GM23248 (cell line): ENCODE results near the gene SEL1L3. TPM values are rescaled to one million over a fixed set of nuclear protein-coding genes. Genes with fewer than 3 reads are reported as not detected.

Experiments
- DNase-seq: peaks from one replicate; pipeline ENCODE4 v3.0.0-alpha.2; 2015
- H2AFZ ChIP-seq: fragments of 200-600 bp; sonication (generic); 2 replicates; pipeline ENCODE4 v1.6.1; 2016; ENCODE audit warnings: antibody characterized with exemption
- H3F3A ChIP-seq: fragments of 200-600 bp; sonication (generic); 2 replicates; pipeline ENCODE4 v1.6.1; 2016; ENCODE audit warnings: mild to moderate bottlenecking, antibody characterized with exemption, mixed run types; ENCODE audit not compliant: insufficient read depth
- H3K27ac ChIP-seq: fragments of 200-600 bp; sonication (generic); 2 replicates; pipeline ENCODE4 v1.5.1; 2016; ENCODE audit warnings: mild to moderate bottlenecking
- H3K27me3 ChIP-seq: fragments of 200-600 bp; sonication (generic); replicated peaks from 2 replicates; pipeline ENCODE4 v1.6.1; 2016; ENCODE audit warnings: mild to moderate bottlenecking; ENCODE audit not compliant: insufficient read depth
- H3K36me3 ChIP-seq: fragments of 200-600 bp; sonication (generic); 2 replicates; pipeline ENCODE4 v1.6.1; 2016; ENCODE audit warnings: low read depth, mild to moderate bottlenecking
- H3K4me1 ChIP-seq: fragments of 200-600 bp; sonication (generic); 2 replicates; pipeline ENCODE4 v1.6.1; 2016; ENCODE audit warnings: mild to moderate bottlenecking; ENCODE audit not compliant: insufficient read depth
- H3K4me2 ChIP-seq: fragments of 200-600 bp; sonication (generic); one replicate; pipeline ENCODE4 v1.6.1; 2016; ENCODE audit warnings: mild to moderate bottlenecking; ENCODE audit not compliant: unreplicated experiment
- H3K4me3 ChIP-seq: fragments of 200-600 bp; sonication (generic); 2 replicates; pipeline ENCODE4 v1.5.1; 2016; ENCODE audit warnings: mild to moderate bottlenecking
- H3K79me2 ChIP-seq: fragments of 200-600 bp; sonication (generic); 2 replicates; pipeline ENCODE4 v1.6.1; 2016; ENCODE audit warnings: mild to moderate bottlenecking; ENCODE audit not compliant: insufficient read depth
- H3K9ac ChIP-seq: fragments of 200-600 bp; sonication (generic); 2 replicates; pipeline ENCODE4 v1.6.1; 2016; ENCODE audit warnings: mild to moderate bottlenecking
- H3K9me2 ChIP-seq: fragments of 200-600 bp; sonication (generic); 2 replicates; pipeline ENCODE4 v1.6.1; 2016; ENCODE audit warnings: mixed run types, mild to moderate bottlenecking, moderate library complexity; ENCODE audit not compliant: insufficient read depth
- H3K9me3 ChIP-seq: fragments of 200-600 bp; sonication (generic); one replicate; pipeline ENCODE4 v1.6.1; 2017; ENCODE audit warnings: low read depth
- H4K20me1 ChIP-seq: fragments of 200-600 bp; sonication (generic); 2 replicates; pipeline ENCODE4 v1.6.0; 2016; ENCODE audit not compliant: insufficient read depth
- EZH2 ChIP-seq: fragments of 200-600 bp; sonication (generic); IDR thresholded peaks from 2 replicates; pipeline ENCODE4 v1.6.1; 2018; ENCODE audit warnings: antibody characterized with exemption, mild to moderate bottlenecking; ENCODE audit not compliant: insufficient read depth, poor library complexity, severe bottlenecking
- EZH2phosphoT487 ChIP-seq: fragments of 200-600 bp; sonication (generic); IDR thresholded peaks from 2 replicates; pipeline ENCODE4 v1.6.1; 2018; ENCODE audit warnings: antibody characterized with exemption, moderate library complexity, mild to moderate bottlenecking, low read depth; ENCODE audit not compliant: insufficient read depth
- WGBS, 2 experiments: methylation state at CpG; one replicate each; pipeline ENCODE4 v1.1.6; 2015 to 2017; ENCODE audit warnings: low lambda C conversion rate in 2 of 2, low coverage in 1 of 2; ENCODE audit errors: missing lambda C conversion rate in 2 of 2; 5-methylcytosine and 5-hydroxymethylcytosine counted together
- in situ Hi-C: fragments of 300-500 bp; cut with MboI; formaldehyde crosslinking; loops from 2 replicates; pipeline ENCODE4 v1.15.0; 2020
- polyA plus RNA-seq: library from polyadenylated mRNA; unstranded; fragments of >200 nt; fragmentation: Nextera tagmentation; extraction: Ambion mirVana; gene quantifications from 2 replicates; pipeline ENCODE4 v1.2.1, GENCODE V29; 2016
- total RNA-seq: library from RNA; depleted of rRNA; stranded (reverse); fragments of >200 nt; shearing (Covaris generic); gene quantifications from 2 replicates; pipeline ENCODE4 v1.2.3, GENCODE V29; 2014

The SEL1L3 gene
- total and polyA plus RNA-seq, 2 experiments from 2014 or later = 23.1 to 62.8 TPM

DNA sequence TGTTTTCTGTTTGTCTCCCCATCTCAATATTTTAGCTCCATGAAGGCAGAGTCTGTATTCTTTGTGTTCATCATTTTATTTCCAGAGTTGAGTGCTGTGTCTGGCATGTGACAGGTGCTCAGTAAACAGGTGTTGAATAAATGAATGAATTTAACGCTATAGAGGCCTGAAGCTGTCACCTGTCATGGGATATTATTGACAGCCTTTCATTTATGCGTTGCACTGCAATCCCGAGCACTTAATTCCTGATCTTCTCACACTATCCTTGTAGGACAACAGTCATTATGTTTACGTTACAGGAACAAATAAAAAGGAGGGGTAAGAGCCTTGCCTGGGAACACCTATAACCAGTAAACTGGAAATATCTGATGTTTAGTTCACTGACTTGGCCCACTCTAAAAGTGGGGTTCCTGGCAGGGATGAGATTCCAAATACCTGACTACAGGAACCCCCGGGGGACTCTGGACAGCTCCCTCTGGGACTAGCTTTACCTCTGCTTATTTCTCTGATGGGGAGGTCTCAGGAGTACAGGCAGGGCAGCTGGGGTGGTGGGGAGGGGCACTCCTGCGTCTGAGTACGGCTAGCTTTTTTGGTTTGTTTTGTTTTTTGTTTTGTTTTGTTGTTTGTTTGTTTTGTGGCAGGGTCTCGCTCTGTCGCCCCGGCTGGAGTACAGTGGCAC, 36.6 kb downstream of the SEL1L3 start:
- Histone ChIP-seq H3K4me3 (no peak overlapping the region), H3F3A (no peaks in the 10 kb centered on the region), H3K4me1 (no peaks in the 10 kb centered on the region), H3K79me2 (no peaks in the 10 kb centered on the region), H3K27ac (no peak overlapping the region), H3K9me3 (no peaks in the 10 kb centered on the region), H3K9me2 (no peaks in the 10 kb centered on the region), H2AFZ (no peak overlapping the region), H4K20me1 (no peaks in the 10 kb centered on the region), H3K9ac (no peak overlapping the region), H3K27me3 (no peaks in the 10 kb centered on the region), H3K4me2 (no peak overlapping the region), H3K36me3 (no peaks in the 10 kb centered on the region)
- in situ Hi-C loops = no loop called here
- 90 to 93% methylated on average over 10 of the region's 10 CpGs for WGBS, 2 experiments
- DNase-seq = no peak
- TF ChIP-seq EZH2 (no peak), EZH2phosphoT487 (no peak)

DNA sequence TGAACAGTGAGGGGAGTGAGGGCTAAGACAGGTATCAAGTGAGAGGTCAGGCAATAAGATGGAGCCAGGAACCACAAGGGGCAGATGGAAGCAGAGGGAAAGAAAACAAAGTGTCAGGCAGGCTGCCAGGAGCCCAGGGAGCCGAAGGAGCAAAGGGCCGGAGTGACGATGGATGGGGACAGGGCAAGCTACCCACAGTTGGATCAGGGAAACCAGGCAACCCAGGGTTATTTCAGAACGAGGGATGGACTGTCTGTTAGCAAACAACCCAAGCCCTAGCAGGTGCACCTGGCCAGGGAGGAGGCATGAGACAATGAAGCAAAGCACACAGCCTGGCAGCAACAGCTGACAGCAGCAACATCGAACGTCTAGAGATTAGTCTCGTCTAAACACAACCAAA, 39.2 kb downstream of the SEL1L3 start:
- H3K79me2 ChIP-seq = no peaks in the 10 kb centered on the region
- in situ Hi-C loops = no loop called here
- 80% methylated on average over 7 of the region's 7 CpGs for WGBS, 2 experiments

DNA sequence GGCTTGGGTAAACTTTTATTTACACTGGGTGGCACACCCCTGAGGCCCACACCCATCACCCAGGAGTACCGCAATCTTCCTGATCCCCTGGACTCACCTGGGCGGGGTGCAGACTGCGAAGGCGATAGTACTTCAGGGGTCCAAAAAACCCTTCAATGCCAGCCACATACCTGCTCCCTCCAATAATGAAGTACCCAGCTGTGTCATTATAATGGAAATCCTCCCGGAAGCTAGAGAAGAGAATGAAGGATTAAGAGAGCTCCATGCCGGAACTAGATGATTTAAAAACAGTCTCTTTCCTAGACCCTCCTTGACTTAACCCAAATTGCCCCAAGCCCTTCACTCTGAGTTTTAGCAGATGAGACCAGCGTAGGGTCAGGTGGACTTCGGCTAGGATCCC, 40.9 kb downstream of the SEL1L3 start:
- no peak overlapping the region for H3K9ac ChIP-seq
- no peaks in the 10 kb centered on the region for H3K36me3 ChIP-seq
- H3K9me3 ChIP-seq = no peaks in the 10 kb centered on the region
- H3K27ac ChIP-seq = no peak overlapping the region
- no peak for DNase-seq
- TF ChIP-seq EZH2 (no peak), EZH2phosphoT487 (no peak)
- 96 to 98% methylated on average over 8 of the region's 8 CpGs for WGBS, 2 experiments
- peaks cover 28% of the 10 kb centered on the region for H3F3A ChIP-seq
- H3K4me1 ChIP-seq = peaks cover 24% of the 10 kb centered on the region
- no peaks in the 10 kb centered on the region for H3K27me3 ChIP-seq
- no peak overlapping the region for H3K4me2 ChIP-seq
- no peaks in the 10 kb centered on the region for H4K20me1 ChIP-seq
- no peaks in the 10 kb centered on the region for H3K79me2 ChIP-seq
- H3K9me2 ChIP-seq = no peaks in the 10 kb centered on the region
- in situ Hi-C loops = no loop called here
- no peak overlapping the region for H2AFZ ChIP-seq
- H3K4me3 ChIP-seq = no peak overlapping the region

More for the DNA sequence above, 39.2 kb downstream of the SEL1L3 start:
- Histone ChIP-seq H3K4me3 (no peak overlapping the region), H3K9me3 (no peaks in the 10 kb centered on the region), H3K4me1 (peaks cover 7% of the 10 kb centered on the region), H3K9ac (no peak overlapping the region), H2AFZ (no peak overlapping the region), H3K27ac (no peak overlapping the region), H3K4me2 (no peak overlapping the region), H3F3A (peaks cover 11% of the 10 kb centered on the region), H3K36me3 (no peaks in the 10 kb centered on the region), H3K9me2 (no peaks in the 10 kb centered on the region), H4K20me1 (no peaks in the 10 kb centered on the region), H3K27me3 (no peaks in the 10 kb centered on the region)
- no peak for DNase-seq
- TF ChIP-seq EZH2phosphoT487 = no peak
- no peak for TF ChIP-seq EZH2

DNA sequence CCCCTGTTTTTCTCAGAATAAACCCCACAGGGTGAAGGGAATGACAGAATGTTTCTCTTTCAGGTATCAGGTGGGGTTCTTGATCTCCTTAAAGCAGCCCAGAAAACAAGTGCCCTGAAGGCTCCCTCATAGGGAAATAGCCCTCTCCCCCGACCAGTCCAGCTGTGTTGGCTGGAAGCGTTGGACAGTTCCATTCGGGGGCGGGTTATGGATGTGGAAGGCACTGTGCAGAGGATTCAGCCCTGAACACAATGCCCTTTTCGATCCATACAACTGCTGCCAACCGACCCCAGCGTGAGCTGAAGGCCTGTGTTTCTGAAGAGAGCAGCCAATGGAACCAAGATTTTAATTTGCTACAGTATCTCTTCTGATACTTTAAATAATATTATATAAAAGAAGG, 41.5 kb downstream of the SEL1L3 start:
- TF ChIP-seq EZH2phosphoT487 (no peak), EZH2 (no peak)
- Histone ChIP-seq H3K27ac (no peak overlapping the region), H3K79me2 (no peaks in the 10 kb centered on the region), H3K4me3 (no peak overlapping the region), H3K9ac (no peak overlapping the region), H3K4me2 (no peak overlapping the region), H3K9me3 (no peaks in the 10 kb centered on the region), H3K27me3 (no peaks in the 10 kb centered on the region), H2AFZ (no peak overlapping the region), H4K20me1 (no peaks in the 10 kb centered on the region), H3K9me2 (no peaks in the 10 kb centered on the region), H3K4me1 (peaks cover 31% of the 10 kb centered on the region), H3K36me3 (no peaks in the 10 kb centered on the region), H3F3A (peaks cover 35% of the 10 kb centered on the region)
- DNase-seq = no peak
- in situ Hi-C loops = no loop called here
- WGBS, 2 experiments = 86 to 88% methylated on average over 7 of the region's 7 CpGs

DNA sequence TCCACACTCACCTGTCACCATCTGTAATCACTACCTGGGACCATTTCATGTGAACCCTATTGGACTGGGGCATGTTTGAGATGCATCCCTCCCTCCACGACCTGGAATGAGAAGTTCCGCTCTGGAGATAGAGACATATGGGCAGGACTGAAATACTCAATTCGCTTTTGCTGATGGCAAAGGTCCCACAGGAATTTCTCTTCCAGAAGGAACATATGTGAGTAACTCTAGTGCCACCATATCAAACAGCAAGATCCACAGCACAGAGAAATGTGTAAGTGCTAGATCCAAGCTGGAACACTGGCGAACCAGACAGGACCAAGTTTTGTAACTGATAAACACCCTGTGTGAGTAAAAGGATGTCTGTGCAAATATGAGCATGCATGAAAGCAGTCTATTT, 43.9 kb downstream of the SEL1L3 start:
- TF ChIP-seq EZH2 (no peak), EZH2phosphoT487 (no peak)

More for the DNA sequence above, 43.9 kb downstream of the SEL1L3 start:
- H3K9ac ChIP-seq = no peak overlapping the region
- WGBS, 2 experiments = 69 to 75% methylated on average over 4 of the region's 4 CpGs
- H3K9me2 ChIP-seq = no peaks in the 10 kb centered on the region
- H3K4me2 ChIP-seq = peak overlapping the region; percentile 76
- H3K4me1 ChIP-seq = peaks cover 52% of the 10 kb centered on the region
- H4K20me1 ChIP-seq = no peaks in the 10 kb centered on the region
- H3K9me3 ChIP-seq = no peaks in the 10 kb centered on the region
- H3K36me3 ChIP-seq = no peaks in the 10 kb centered on the region
- H3K4me3 ChIP-seq = no peak overlapping the region
- peak overlapping the region; percentile 80; the same call in 1 of the 2 replicates for H3K27ac ChIP-seq
- peaks cover 44% of the 10 kb centered on the region for H3F3A ChIP-seq
- no peaks in the 10 kb centered on the region for H3K27me3 ChIP-seq
- in situ Hi-C loops = no loop called here
- H3K79me2 ChIP-seq = no peaks in the 10 kb centered on the region
- no peak for DNase-seq
- H2AFZ ChIP-seq = no peak overlapping the region
